Psoas muscle (tissue), 8 donors: ENCODE data around the gene CCNH. TPM values are rescaled to one million over a fixed set of nuclear protein-coding genes. Genes with fewer than 3 reads are reported as not detected.

Source experiments
- ATAC-seq, 4 donors: fragments of 200-7000 bp; cut with Tn5 transposase; one replicate each; pipeline ENCODE4 v1.9.1; 2020; ENCODE audit warnings: moderate library complexity in 3 of 4, mild to moderate bottlenecking in 2 of 4
- DNase-seq, 2 donors: peaks; one replicate each; pipeline ENCODE4 v3.0.0-alpha.2; 2020
- H3K27ac ChIP-seq: fragments of 200-600 bp; one replicate; pipeline ENCODE4 v1.8.0; 2022
- H3K27me3 ChIP-seq, 3 donors: fragments of 200-600 bp in 1 of 3; one replicate each; pipeline versions ENCODE4 v1.6.1 to v1.8.0; 2013 to 2022; ENCODE audit warnings: low read length in 2 of 3, mild to moderate bottlenecking in 2 of 3, moderate library complexity in 1 of 3; ENCODE audit not compliant: insufficient read depth in 3 of 3
- H3K36me3 ChIP-seq, 2 donors: fragments of 200-600 bp in 1 of 2; one replicate each; pipeline versions ENCODE4 v1.6.1 to v1.8.0; 2013 to 2022; ENCODE audit warnings: low read depth in 1 of 2, mild to moderate bottlenecking in 1 of 2, moderate library complexity in 1 of 2; ENCODE audit not compliant: insufficient read depth in 1 of 2
- H3K4me1 ChIP-seq: fragments of 200-600 bp; one replicate; pipeline ENCODE4 v1.8.0; 2022
- H3K4me3 ChIP-seq: fragments of 200-600 bp; one replicate; pipeline ENCODE4 v1.8.0; 2022; ENCODE audit warnings: mild to moderate bottlenecking
- H3K9me3 ChIP-seq: fragments of 200-600 bp; one replicate; pipeline ENCODE4 v1.8.0; 2022
- WGBS, 3 donors: extraction: QIAGEN DNeasy Blood & Tissue Kit; methylation state at CpG; one replicate each; pipeline versions ENCODE4 v1.1.6 to v1.1.7; 2013; 5-methylcytosine and 5-hydroxymethylcytosine counted together
- intact Hi-C, 2 donors: fragments of 100-400 bp; cut with DNase I; formaldehyde crosslinking; loops; one replicate each; pipeline versions ENCODE4 v1.11.0 to v1.14.2; 2022
- polyA plus RNA-seq, 3 donors: library from polyadenylated mRNA; stranded (reverse); fragments of 200-250 nt; gene quantifications; one replicate each; pipeline ENCODE4 v1.2.3, GENCODE V29; 2013
- total RNA-seq, 4 donors: library from RNA; stranded (reverse); fragmentation: NEBNext Ultra II Directional in 2 of 4; extraction: Animal tissue kit (Norgen Biotek cat#: 25700) in 2 of 4; gene quantifications; one replicate each; pipeline versions ENCODE4 v1.2.1 to v1.2.4, GENCODE V29; 2021 to 2023
- TF ChIP-seq, protein P1 (sequence below): fragments of 200-600 bp; IDR thresholded peaks from one replicate; pipeline ENCODE4 v1.8.0; 2022; ENCODE audit warnings: antibody characterized with exemption
- donor health status: healthy with polysubstance abuse.
- donor health status: DM: no; HTN: no; CAD: no; lungs with moderate emphysema.
- donor health status: Bipolar disorder and iron deficiency.
- donor health status: healthy.
- donor health status: DM: yes; HTN: yes; CAD: no.
- donor health status: DM: no; HTN: no; CAD: no.
- donor health status: DM: no; HTN: no; CAD: no.
- donor health status: DM: yes; HTN: yes; CAD: no.

The CCNH gene
- total and polyA plus RNA-seq, 7 donors: 19.9 to 62.1 (median 34.3) TPM

GRCh38 chr5:87360132-87360531 is 52.6 kb downstream of the CCNH start:
- Histone ChIP-seq H3K4me1 (peaks cover 6% of the 10 kb centered on the region), H3K27me3 (no peaks in the 10 kb centered on the region), H3K27ac (no peak overlapping the region), H3K9me3 (no peaks in the 10 kb centered on the region), H3K4me3 (no peak overlapping the region), H3K36me3 (peaks cover under 1 to 56% of the 10 kb centered on the region in 2 donors)
- TF ChIP-seq, protein P1, sequence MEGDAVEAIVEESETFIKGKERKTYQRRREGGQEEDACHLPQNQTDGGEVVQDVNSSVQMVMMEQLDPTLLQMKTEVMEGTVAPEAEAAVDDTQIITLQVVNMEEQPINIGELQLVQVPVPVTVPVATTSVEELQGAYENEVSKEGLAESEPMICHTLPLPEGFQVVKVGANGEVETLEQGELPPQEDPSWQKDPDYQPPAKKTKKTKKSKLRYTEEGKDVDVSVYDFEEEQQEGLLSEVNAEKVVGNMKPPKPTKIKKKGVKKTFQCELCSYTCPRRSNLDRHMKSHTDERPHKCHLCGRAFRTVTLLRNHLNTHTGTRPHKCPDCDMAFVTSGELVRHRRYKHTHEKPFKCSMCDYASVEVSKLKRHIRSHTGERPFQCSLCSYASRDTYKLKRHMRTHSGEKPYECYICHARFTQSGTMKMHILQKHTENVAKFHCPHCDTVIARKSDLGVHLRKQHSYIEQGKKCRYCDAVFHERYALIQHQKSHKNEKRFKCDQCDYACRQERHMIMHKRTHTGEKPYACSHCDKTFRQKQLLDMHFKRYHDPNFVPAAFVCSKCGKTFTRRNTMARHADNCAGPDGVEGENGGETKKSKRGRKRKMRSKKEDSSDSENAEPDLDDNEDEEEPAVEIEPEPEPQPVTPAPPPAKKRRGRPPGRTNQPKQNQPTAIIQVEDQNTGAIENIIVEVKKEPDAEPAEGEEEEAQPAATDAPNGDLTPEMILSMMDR: no peak
- 88 to 99% (median 98%) methylated on average over 11 of the region's 11 CpGs for WGBS, 3 donors
- ATAC-seq (no peak), DNase-seq (no peak)
- intact Hi-C loops: no loop called here

- Histone ChIP-seq H3K9me3 (no peaks in the 10 kb centered on the region), H3K27ac (no peak overlapping the region), H3K36me3 (peaks cover 3 to 54% of the 10 kb centered on the region in 2 donors), H3K27me3 (no peaks in the 10 kb centered on the region), H3K4me3 (no peak overlapping the region), H3K4me1 (peaks cover 6% of the 10 kb centered on the region)
- ATAC-seq (no peak), DNase-seq (no peak)
- intact Hi-C loops: no loop called here
- WGBS, 3 donors: 95 to 99% (median 97%) methylated on average over 2 of the region's 2 CpGs
- TF ChIP-seq, protein P1: no peak
Measured at GRCh38 chr5:87359106-87359505, 53.6 kb downstream of the CCNH start.

DNA sequence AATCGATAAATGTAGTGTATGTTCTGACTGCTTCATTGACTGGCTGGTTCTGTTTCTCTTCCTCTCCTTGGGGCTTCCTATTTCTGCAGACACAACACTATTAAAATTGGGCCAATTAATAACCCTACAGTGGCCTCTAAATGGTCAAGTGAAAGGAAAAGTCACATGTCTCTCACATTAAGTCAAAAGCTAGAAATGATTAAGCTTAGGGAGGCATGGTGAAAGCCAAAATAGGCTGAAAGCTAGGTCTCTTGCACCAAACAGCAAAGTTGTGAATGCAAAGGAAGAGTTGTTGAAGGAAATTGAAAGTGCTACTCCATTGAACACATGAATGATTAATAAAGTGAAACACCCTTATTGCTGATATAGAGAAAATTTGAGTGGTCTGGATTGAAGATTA is 58.2 kb downstream of the CCNH start:
- 99 to 100% (median 100%) methylated on average over 1 of the region's 1 CpG for WGBS, 3 donors
- no peaks in the 10 kb centered on the region for H3K9me3 ChIP-seq
- H3K4me3 ChIP-seq: no peak overlapping the region
- DNase-seq: no peak
- intact Hi-C loops: no loop called here
- no peak overlapping the region for H3K27ac ChIP-seq
- H3K36me3 ChIP-seq: peaks cover 3 to 71% of the 10 kb centered on the region in 2 donors
- TF ChIP-seq, protein P1: no peak
- no peak for ATAC-seq
- no peaks in the 10 kb centered on the region for H3K27me3 ChIP-seq
- H3K4me1 ChIP-seq: no peaks in the 10 kb centered on the region

- ATAC-seq: no peak
- no peak overlapping the region for H3K27ac ChIP-seq
- no peaks in the 10 kb centered on the region for H3K4me1 ChIP-seq
- H3K9me3 ChIP-seq: no peaks in the 10 kb centered on the region
- TF ChIP-seq, protein P1: no peak
- H3K4me3 ChIP-seq: no peak overlapping the region
- peaks cover 0 to 65% of the 10 kb centered on the region in 2 donors for H3K36me3 ChIP-seq
- intact Hi-C loops: no loop called here
- DNase-seq: no peak
- H3K27me3 ChIP-seq: no peaks in the 10 kb centered on the region
Measured at GRCh38 chr5:87347841-87348240, 64.9 kb downstream of the CCNH start.

- Histone ChIP-seq H3K4me1 (no peaks in the 10 kb centered on the region), H3K36me3 (peaks cover 0 to 68% of the 10 kb centered on the region in 2 donors), H3K27ac (no peak overlapping the region), H3K27me3 (no peaks in the 10 kb centered on the region), H3K9me3 (no peaks in the 10 kb centered on the region), H3K4me3 (no peak overlapping the region)
- DNase-seq: no peak
- 94 to 96% (median 94%) methylated on average over 1 of the region's 1 CpG for WGBS, 3 donors
- no peak for ATAC-seq
- TF ChIP-seq, protein P1: no peak
- intact Hi-C loops: no loop called here
Measured at GRCh38 chr5:87347272-87347671, 65.5 kb downstream of the CCNH start.
